ENCODE results near the gene PTPRJ. TPM values are rescaled to one million over a fixed set of nuclear protein-coding genes. Genes with fewer than 3 reads are reported as not detected.

The PTPRJ gene
- total and polyA plus RNA-seq, 7 donors, result 0.32 to 12.4 (median 4.1) TPM

DNA sequence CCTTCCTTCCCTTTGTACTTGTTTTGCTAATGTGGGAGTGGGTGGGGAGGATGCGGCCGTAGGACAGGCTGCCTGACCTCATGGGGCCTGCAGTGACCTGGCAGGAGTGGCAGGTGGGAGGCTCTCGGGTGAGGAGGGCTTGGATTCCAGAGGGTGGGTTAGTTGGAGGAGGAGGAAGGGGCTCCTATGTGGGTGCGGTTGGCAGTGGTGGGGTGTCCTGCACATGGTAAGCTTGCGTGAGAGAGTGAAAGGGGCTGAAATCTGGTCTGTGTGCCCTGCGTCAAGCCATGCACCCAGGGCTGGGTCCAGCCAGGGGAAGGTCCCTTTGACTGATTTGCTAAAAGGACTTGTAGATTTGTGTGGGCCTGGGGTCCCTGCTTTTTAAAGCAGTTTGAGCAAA, 145.5 kb downstream of the PTPRJ start:
- DNase-seq (no peak), ATAC-seq (no peak)
- Histone ChIP-seq H3K9me3 (no peaks in the 10 kb centered on the region), H3K27me3 (ENCODE audit: insufficient read depth in 3 of 3, low read length in 2 of 3) (no peaks in the 10 kb centered on the region), H3K36me3 (ENCODE audit: insufficient read depth in 1 of 2, low read depth in 1 of 2) (peaks cover 0 to 15% of the 10 kb centered on the region in 2 donors), H3K27ac (no peak overlapping the region), H3K4me1 (no peaks in the 10 kb centered on the region), H3K4me3 (no peak overlapping the region)
- no peak for TF ChIP-seq CTCF (IDR thresholded peaks at IDR 0.05)
- intact Hi-C loops (cut with DNase I), result no loop called here
- WGBS, 3 donors, result 79 to 95% (median 94%) methylated on average over 6 of the region's 6 CpGs

DNA sequence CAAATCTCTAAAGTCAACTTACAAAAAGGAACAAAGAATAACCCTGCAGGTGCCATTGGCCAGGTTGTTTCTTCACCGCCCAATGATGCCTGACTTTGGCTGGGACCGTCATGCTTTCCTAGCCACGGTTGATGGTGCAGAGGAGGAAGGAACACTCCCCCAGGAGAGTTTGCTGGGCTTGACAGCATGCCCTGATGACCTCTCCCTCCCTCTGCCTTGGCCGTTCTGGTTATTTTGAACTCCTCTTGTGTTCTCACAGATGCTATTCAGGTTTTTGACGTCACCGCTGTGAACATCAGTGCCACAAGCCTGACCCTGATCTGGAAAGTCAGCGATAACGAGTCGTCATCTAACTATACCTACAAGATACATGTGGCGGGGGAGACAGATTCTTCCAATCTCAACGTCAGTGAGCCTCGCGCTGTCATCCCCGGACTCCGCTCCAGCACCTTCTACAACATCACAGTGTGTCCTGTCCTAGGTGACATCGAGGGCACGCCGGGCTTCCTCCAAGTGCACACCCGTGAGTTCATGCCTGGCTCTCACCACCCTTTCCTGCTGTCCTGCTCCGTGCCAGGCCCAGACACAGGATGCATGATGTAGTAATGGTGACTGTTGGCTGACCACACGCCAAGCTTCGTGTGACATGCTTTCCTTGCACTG, 147.3 kb downstream of the PTPRJ start:
- WGBS, 3 donors, result 85 to 90% (median 88%) methylated on average over 22 of the region's 22 CpGs
- intact Hi-C loops (cut with DNase I), result no loop called here
- peak in 1 of 4 donors; percentile 15 for ATAC-seq
- no peak for DNase-seq
- Histone ChIP-seq H3K27ac (no peak overlapping the region), H3K4me3 (no peak overlapping the region), H3K36me3 (ENCODE audit: insufficient read depth in 1 of 2, low read depth in 1 of 2) (peaks cover 0 to 15% of the 10 kb centered on the region in 2 donors), H3K27me3 (ENCODE audit: insufficient read depth in 3 of 3, low read length in 2 of 3) (no peaks in the 10 kb centered on the region), H3K9me3 (no peaks in the 10 kb centered on the region), H3K4me1 (no peaks in the 10 kb centered on the region)
- no peak for TF ChIP-seq CTCF (IDR thresholded peaks at IDR 0.05)

GRCh38 chr11:48129697-48130395, 149.5 kb downstream of the PTPRJ start:
- peaks cover 0 to 10% of the 10 kb centered on the region in 2 donors for H3K36me3 ChIP-seq (ENCODE audit: insufficient read depth in 1 of 2, low read depth in 1 of 2)
- ATAC-seq, result no peak

GRCh38 chr11:48134221-48134922, 154.0 kb downstream of the PTPRJ start:
- Histone ChIP-seq H3K36me3 (ENCODE audit: insufficient read depth in 1 of 2, low read depth in 1 of 2) (no peaks in the 10 kb centered on the region), H3K27me3 (ENCODE audit: insufficient read depth in 3 of 3, low read length in 2 of 3) (no peaks in the 10 kb centered on the region), H3K9me3 (no peaks in the 10 kb centered on the region), H3K27ac (no peak overlapping the region), H3K4me3 (no peak overlapping the region), H3K4me1 (no peaks in the 10 kb centered on the region)
- TF ChIP-seq CTCF (IDR thresholded peaks at IDR 0.05), result no peak
- intact Hi-C loops (cut with DNase I), result no loop called here
- no peak for DNase-seq
- no peak for ATAC-seq
- WGBS, 3 donors, result 88 to 91% (median 90%) methylated on average over 10 of the region's 10 CpGs

More at GRCh38 chr11:48129697-48130395, 149.5 kb downstream of the PTPRJ start:
- H3K27ac ChIP-seq, result no peak overlapping the region
- no peak for TF ChIP-seq CTCF (IDR thresholded peaks at IDR 0.05)
- H3K4me1 ChIP-seq, result no peaks in the 10 kb centered on the region
- 86 to 90% (median 87%) methylated on average over 6 of the region's 6 CpGs for WGBS, 3 donors
- H3K9me3 ChIP-seq, result no peaks in the 10 kb centered on the region
- H3K27me3 ChIP-seq (ENCODE audit: insufficient read depth in 3 of 3, low read length in 2 of 3), result no peaks in the 10 kb centered on the region
- intact Hi-C loops (cut with DNase I), result no loop called here
- no peak for DNase-seq
- no peak overlapping the region for H3K4me3 ChIP-seq
